HG02870 (cell line): ENCODE data around the gene CDK4.

Source experiments
- ATAC-seq: cut with Tn5 transposase; IDR thresholded peaks from one replicate; pipeline ENCODE4 v1.9.1; 2021; ENCODE audit warnings: mild to moderate bottlenecking, moderate library complexity; ENCODE audit not compliant: unreplicated experiment

The CDK4 gene

DNA sequence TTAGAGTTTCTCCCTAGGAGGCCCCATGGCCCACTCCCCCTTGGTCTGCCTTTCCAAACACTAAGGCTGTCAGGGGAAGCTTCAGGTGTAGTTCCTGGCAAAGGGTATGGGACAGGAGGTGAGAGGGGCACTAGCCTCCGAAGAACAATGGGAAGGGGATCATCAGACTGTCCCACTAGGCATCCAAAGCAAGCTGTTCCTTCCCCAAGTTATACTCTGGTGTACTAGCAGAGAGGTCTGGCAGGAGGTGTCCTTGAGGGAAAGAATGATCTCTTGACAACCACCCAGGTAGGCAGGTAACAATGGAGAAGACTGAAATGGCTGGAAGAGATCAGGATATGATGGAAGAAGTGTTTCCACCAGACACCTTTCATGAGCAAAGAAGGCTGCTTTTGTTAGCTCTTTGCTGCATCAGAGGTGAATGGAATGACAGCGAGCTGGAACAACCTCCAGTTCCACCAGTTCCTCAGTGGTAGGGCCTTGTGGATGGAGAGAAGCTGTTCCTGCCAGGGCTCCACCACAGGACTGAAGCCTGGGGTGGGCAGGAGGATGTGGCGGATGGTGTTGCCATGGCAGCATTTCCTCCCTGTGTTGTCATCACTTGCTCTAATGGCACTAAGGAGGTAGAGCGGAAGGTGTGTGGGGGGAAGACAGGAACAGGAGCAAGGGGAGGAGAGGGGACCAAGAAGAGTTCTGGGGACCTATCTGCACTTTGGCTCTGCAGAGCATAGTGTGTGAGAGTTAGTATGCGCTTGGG lies 11.3 kb downstream of the CDK4 start:
- peak; percentile 36 for ATAC-seq

DNA sequence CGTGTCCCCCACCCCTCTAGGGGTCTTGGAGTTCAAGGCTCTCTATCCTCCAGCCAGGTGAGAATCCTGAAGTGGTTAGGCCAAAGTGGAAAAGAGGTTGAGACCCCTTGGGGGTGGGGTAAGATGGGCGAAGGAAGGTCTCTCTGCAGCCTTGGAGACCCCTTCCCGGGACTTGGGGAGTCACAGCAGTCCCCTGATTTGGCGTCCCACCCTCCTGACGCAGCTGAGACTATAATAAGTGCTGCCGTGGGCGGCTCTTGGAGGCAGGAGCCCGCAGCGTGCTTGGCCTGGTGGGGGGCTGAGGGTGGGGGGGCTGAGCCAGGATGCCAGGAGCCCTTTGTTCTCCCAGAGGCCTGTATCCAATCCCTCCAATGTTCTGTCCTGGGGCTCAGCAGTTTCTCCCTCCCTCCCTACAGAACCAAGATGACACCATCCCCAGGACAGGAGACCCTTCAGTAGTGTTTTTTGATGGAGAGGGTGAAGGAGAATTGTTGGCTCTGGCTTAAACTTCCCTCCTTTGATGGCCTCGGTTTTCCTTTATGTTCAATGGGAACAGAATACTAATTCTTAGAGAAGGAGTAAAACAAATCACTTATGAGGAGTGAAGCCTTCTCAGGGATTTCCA lies 12.1 kb downstream of the CDK4 start:
- ATAC-seq = no peak

DNA sequence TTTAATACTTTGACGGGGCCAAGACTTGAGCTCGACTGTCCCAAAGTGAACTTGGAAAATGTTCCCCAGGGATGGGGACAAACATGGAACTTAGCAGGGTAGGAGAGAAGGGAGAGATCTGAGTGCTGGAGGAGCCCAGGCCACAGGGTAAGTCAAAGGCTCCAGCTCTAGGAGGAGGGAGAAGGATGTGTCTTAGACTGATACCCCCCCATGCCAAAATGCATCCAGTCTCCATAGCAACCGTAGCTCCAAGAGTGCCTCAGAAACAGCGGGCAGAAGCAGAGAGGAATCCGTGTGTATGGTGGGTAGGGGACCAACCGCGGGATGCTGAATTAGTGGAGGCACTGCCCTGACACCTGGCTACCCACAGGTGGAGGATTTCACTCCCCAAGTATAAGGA lies 12.7 kb downstream of the CDK4 start:
- no peak for ATAC-seq

DNA sequence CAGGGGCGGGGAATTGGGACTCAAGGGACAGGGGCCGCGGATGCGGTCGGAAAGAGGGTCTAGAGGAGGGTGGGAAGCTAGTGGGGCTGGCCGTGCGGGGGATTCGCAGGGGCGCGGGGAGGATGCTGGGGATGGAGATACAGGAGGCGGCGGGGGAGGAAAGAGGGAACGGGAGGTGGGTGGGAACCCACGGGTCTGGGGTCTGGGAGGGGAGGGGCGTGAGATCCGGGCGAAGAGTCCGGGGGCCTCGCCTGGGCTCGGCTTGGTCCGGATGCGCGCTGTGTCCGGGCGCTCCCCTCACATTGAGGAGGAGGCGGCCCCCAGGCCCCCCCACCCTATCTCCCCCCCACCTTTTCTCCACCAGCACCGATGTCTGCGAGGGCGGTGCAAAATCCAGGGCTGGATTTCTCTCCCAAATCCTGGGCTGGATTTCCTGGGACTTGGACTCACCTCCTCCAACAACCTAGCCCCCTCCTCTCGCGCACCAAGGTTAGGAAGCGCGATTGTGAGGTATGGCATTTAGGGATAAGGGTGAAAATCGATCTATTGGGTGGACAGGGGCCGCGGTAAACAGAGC lies 13.4 kb downstream of the CDK4 start, which contains the start of gene AGAP2:
AGAP2 (minus strand) TSS at position 82 of the 577 bp plus-strand sequence. CDS start 496 bp downstream, outside the sequence.
- no peak for ATAC-seq

DNA sequence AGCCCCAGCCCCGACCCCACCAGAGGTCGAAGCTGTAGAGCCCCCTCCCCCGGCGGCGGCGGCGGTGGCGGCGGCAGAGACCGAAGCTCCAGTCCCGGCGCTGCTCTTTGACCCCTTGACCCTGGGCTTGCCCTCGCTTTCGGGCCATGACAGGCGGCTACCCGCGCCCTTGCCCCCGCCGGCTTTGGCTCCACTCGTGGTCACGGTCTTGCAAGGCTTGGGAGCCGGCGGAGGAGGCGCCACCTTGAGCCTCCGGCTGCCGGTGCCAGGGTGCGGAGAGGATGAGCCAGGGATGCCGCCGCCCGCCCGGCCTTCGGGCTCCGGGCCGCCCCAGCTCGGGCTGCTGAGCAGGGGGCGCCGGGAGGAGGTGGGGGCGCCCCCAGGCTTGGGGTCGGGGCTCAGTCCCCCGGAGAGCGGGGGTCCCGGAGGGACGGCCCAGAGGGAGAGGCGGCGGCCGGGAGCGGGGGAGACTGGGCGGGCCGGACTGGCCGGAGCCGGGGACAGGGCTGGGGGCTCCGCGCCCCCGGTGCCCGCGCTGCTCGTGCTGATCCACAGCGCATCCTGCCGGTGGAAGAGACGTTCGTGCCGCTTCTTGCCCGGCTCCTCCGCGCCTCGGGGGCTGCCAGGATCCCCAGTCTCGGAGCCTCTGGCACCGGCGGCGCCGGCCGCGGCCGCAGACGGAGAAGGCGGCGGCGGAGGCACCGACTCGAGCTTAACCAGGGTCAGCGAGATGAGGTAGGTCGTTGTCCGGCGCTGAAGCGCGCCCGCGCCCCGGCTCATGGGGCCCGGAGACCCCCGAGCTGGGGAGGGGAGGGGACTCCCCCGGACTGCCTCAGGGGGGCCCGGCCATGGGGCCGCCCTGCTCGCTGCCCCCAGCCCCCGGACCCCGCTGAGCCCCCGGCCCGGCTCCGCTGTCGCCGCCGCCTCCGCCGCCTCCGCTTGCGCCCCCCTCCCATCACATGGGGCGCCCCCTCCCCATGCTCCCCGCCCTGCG lies 14.3 kb downstream of the CDK4 start:
- ATAC-seq = no peak

DNA sequence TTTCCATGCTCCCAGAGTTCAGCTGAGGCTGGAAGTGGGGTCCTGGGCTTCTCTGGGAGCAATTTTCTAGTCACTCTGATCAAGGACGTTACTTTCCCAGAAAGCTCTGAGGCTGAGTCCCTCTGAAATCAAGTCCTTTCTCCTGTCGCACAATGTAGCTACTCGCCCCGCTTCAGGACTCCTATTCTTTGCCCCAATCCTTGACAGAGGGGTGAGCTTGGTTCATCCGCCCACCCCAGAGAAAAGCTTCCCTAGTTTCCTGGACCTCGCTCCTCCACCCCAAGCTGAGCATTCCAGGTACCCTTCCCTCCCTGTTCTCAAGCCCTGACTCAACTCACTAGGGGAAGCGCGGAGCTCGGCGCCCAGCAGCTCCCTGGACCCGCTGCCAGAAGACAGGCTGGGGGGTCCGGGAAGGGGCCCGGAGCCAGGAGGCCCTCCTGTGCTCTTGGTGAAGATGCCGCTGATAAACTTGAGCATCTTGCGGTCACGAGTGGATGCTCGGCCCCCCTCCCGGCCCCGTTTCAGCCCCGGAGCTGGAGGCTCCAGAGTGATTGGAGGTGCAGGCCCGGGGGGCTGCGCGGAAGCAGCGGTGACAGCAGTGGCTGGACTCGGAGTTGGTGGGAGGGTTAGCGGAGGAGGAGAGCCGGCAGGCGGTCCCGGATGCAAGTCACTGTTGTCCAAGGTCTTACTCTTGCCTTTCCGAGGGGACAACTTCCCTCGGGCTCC lies 15.2 kb downstream of the CDK4 start:
- ATAC-seq = no peak

DNA sequence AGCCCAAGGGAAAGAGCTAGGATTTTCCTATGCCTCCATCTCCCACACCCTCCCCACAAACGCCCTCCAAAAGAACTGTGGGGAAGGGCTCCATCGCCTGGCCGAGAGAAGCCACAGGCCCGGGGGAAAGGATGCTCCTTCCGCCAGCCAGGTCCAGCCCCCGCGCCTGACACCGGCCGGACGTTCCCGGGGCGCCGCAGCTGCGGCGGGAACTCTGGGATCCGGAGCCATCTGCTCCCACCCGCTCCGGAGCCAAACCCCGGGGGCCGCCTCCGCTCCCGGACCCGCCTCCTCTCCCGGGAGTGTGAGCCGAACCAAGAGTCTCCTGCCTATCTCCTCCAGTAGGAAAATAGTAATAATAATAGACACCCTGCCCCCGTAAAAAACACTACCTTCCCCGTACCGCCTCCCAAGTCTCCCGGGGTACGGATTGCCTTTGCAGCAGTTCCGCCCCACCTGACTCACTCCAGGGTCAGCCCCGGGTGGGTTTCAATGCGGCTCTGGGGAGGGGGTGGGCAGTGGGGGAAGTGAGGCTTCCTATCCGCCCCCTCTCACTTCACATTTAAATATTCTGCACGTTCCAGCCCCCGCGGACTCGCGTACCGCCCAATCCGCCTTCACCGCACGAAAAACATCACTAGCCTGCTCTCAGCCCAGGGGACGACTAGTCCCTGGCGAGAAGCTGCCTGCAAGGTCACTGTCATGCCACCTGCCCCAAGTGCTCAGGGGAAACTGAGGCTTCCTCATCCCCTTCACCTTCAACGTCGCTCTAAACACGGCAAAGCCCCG lies 16.0 kb downstream of the CDK4 start:
- ATAC-seq = no peak

DNA sequence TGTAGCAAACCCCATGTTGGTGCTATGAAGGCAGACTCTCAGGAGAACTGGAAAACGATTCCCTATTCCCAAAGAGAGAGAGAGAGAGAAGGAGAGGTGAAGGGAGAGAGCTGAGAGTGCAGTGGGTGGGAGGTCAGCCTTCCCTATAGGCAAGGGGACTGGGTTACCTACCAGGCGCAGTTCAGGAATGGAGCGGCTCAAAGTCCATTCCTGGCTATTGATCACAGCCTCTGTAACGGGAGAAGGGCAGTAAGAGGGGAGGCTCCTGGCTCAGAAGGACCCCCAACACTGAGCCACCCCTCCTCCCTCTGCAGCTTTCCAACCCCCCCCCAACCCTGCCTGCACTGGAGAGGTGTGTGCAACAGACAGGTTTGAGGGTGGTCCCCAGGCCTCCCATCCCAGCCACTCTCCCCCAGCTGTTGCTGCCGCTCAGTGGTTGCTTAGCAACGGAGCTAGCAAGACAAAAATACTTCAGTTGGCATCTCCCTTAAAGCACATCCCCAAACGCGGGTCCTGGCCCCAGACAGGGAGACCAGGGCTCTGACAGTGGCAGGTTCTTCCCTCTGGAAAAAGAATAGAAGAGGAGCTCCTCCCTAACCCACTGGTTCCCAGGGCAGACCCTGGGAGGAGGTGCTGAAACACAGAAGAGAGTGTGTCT lies 16.8 kb downstream of the CDK4 start:
- no peak for ATAC-seq

DNA sequence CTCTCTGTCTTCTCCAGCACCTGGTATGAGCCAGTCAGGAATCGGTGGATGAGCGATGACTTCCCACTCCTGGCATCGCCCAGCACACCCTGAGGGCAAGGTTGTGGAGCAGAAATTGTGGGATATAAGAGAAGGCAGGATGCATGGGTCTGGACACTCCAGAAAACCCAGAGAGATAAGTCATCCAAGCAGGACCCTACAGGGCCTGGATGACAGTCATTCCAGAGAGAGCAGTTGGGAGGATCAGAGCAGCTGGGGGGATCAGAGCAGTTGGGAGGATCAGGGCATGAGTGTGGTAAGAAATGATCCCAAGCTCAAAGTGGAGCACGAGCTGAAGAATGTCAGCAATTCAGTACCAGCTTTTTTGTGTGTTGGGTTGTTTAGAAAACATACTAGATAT lies 17.5 kb downstream of the CDK4 start:
- no peak for ATAC-seq

DNA sequence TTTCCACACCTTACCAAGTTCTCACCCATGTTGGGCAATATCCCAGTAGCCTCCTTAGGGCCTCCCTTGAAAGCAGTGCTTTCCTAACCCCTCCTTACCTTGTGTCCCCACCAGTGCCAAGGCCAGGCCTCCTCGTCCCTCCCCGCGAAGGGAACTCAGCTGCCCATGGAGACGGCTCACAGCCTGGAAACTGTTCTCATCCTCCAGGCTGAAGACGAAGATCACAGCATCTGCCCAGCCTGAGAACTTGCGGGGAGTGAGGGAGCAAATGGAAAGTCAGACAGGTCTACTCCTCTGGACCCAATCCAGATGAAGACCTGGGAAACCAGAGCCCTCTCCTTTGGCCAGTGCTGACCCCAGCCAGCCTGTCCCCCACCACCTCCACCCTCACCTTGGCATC lies 18.2 kb downstream of the CDK4 start:
- no peak for ATAC-seq

DNA sequence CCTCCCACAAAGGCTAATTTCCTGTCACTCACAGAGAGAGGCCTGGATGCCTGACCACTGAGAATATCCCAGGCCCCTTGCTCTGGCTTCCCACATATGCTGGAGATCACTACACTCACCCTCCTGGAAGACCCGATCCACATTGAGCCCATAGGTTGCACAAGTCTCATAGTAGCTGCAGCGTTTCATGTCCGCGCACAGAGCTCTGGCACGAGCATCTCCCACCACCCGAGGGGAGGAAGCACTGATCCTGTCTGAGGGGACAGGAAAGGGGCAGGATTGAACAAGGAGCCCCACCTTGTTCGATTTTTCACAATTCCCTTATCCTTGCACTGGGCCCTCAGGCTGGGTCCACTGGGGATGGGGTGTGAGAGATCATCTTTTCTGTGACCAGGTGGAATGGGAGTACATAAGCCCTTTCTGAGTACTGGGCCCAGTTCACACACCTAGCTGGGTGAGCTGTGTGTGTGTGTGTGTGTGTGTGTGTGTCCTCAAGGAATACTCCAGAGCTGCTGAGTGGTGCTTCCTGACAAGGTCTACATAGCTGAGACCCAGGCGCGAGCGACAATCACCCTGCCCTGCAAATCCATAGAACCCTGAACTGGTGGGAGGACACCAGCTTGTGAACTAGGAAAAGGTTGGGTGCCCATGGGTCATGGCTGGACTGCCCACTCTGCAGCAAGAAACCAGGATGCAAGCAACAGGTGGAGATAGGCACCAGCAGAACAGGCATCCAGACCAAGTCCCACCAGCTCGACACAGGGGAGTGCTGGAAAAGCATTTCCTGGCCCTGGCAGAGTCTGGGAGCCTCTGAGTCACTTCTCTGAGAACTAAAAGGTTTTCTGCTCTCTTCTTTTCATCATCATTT lies 19.1 kb downstream of the CDK4 start:
- ATAC-seq = no peak

DNA sequence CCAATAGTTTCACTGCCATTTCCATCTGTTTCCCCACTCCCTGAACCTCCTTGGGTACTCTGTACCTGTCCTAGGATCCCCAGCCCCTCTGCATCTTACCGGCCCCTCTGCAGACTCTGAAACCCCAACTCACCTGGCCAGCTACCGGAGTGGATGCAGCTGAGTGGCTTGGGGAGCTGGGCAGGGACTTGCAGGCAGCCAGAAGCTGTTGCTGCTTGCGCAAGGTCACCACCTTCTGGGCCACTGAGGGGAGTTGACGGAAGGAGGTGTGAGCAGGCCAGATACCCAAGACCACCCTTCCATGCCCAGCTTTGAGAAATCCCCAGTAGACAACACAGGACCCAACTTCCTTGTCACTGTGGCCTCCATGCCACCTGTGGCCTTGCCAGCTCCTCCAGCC lies 19.8 kb downstream of the CDK4 start:
- no peak for ATAC-seq

DNA sequence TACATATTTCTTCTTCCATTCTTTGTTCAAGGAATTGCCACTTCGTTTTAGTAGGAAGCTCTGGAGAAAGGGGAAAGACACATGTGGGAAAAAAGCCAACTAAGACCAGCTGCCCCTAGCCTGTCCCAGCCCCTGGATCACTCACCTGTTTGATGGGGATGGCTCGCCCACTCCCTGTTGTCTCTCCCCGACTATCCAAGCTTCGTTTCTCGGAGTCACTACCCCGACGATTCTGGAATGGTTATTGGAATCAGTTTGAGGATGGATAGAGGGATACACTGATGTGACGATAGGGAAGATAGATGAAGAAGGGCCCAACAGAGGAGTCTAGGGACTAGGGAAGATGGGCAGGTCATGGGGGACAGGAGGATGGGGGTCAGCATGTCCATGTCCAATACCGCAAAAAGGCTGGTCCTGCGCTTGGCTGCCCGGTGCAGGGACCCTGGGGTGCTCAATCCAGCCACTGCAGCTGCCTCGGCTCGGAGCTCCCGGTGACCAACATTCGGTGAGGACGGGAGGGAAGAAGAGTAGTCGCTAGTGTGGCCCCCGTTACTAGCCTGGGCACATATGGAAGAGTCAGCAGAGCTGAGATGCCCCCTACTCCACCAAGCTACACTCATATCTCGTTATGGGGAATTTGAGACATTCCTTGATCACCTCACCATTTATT lies 20.6 kb downstream of the CDK4 start:
- ATAC-seq = no peak

DNA sequence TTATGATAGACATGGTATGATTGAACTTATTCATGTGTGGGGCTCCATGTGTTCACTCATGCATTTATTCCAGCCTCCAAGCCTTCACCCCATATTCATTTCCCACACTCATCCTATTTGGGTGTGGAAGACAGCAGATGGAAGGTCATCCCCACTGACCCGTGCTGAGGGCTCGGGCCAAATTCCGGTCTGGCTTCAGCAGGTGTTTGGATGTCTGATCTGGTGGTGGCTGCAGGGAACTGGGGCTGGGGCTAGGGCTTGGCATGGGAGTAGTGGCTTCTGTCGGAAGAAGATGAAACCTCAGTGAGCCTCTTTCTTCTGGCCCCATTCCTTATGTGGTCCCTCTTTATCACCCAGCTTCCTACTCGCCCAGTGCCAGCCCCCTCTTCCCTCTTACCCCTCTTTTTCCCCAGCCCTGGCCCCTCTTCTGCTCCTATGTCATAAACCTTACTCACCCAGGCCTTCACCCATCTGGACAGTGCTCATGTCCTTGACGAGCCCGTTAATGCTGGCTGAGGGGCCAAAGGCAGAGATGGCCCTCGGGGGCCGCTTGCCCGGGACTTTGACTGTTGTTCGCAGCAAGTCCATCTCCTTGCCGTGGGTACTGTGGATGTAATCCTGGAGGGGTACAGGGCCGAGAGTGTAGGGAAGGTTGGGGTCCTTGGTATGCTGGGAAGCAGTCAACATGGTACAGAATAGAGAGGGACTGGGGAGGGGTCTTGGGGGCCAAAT lies 21.6 kb downstream of the CDK4 start:
- ATAC-seq = no peak

DNA sequence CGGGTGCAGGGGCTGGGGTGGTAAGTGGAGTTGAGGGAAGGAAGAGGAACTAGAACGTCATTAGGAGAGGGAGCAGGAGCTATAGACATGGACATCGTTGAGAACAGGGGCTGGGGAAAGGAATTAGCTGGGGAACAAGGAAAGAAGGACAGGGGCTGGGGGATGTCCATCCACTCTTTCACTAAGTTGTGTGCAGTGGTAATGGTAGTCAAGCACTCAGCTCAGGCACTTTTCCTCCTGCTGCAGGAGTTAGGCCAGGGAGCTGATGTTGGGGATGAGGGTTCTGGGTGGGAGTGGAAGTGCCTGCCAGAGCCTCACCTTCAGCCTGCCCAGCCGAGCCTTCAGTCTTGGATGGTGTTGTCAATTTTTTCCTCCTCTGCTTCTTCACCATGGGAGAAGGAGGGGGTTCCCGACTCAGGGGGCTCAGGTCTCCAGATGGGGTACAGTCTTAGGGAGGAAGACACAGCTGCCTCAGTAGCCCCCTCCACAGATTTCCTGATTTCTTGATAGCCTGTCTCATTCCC lies 22.7 kb downstream of the CDK4 start:
- no peak for ATAC-seq

DNA sequence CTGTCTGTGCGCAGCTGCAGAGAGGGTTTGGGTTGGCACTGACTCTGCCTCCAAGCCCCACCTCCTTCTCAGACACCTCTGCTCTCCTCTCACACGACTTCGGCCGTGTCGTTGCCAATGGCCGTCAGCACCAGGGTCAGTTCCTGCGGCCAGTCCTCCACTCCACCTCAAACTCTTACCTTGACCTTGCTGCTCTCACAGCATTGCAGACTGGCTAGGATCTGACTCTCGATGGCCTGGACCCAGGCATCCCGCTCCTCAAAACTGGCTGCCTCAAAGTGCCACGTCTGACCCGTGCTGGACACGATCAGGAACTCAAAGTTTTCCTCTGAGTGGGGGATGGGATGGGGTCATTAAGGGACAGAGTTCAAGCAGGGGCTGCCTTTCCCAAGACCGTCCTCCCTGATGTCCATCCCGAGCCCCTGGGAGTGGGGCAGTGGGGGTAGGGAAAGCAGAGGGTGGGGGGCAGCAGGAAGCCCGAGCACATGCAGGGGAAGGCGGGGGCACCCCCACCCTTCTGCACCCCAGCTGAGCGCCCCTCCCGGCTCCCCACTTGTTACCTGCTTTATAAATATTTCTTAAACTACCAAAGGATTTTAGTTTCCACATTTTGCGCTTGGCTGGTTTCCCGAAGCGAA lies 24.2 kb downstream of the CDK4 start:
- no peak for ATAC-seq
